ENCODE data around the gene PSMD2. TPM values are rescaled to one million over a fixed set of nuclear protein-coding genes. Genes with fewer than 3 reads are reported as not detected.

The PSMD2 gene
- total RNA-seq, 2 donors from 2014 or later, result 213 to 259 TPM

DNA sequence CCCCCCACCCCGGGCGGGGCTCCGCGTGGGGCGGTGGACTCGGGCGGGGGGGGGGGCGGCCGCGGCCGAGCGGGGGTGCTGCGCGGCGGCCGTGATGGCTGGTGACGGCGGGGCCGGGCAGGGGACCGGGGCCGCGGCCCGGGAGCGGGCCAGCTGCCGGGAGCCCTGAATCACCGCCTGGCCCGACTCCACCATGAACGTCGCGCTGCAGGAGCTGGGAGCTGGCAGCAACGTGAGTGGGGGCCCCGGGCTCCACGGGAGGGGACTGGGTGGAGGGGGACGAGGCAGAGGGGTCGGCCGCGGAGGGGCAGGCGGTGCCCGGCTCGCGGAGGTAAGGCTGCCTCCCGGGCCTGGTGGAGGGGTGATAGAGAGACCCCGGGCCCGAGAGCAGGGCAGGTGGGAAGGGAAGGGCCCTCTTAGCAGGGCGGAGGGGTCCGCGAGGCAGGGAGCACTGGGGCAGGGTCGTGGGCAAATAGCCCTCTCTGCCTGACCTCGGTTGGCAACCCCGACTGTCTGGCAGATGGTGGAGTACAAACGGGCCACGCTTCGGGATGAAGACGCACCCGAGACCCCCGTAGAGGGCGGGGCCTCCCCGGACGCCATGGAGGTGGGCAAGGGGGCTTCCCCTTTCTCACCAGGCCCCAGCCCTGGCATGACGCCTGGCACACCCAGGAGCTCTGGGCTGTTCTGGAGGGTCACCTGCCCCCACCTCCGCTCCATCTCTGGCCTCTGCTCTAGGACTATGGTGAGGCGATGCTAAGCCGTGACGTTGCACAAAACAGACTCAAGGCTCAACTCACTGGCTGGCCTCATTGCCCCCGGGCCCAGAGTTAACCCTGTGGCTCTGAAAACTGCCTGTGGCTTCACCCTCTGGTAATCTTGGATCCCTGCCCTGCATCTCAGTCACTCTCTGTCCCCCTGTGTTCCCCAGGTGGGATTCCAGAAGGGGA, 22.8 kb upstream of the PSMD2 start, which contains the start of gene ECE2:
TSS of gene ECE2 (plus strand) at position 62 of the 950 bp plus-strand sequence. CDS start at position 194, 132 bp downstream.
- Histone ChIP-seq H3K9me3 (no peaks in the 10 kb centered on the region), H3K4me3 (peak within 1 kb of the TSS; percentile 11 to 32), H3K27me3 (peaks cover 0 to 5% of the 10 kb centered on the region in 2 donors), H3K27ac (no peak within 1 kb of the TSS), H3K36me3 (no peaks in the 10 kb centered on the region), H3K4me1 (no peaks in the 10 kb centered on the region)
- TF ChIP-seq, protein P1, sequence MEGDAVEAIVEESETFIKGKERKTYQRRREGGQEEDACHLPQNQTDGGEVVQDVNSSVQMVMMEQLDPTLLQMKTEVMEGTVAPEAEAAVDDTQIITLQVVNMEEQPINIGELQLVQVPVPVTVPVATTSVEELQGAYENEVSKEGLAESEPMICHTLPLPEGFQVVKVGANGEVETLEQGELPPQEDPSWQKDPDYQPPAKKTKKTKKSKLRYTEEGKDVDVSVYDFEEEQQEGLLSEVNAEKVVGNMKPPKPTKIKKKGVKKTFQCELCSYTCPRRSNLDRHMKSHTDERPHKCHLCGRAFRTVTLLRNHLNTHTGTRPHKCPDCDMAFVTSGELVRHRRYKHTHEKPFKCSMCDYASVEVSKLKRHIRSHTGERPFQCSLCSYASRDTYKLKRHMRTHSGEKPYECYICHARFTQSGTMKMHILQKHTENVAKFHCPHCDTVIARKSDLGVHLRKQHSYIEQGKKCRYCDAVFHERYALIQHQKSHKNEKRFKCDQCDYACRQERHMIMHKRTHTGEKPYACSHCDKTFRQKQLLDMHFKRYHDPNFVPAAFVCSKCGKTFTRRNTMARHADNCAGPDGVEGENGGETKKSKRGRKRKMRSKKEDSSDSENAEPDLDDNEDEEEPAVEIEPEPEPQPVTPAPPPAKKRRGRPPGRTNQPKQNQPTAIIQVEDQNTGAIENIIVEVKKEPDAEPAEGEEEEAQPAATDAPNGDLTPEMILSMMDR (IDR thresholded peaks at IDR 0.05), result no peak
- DNase-seq (ENCODE audit: low spot score), result no peak

DNA sequence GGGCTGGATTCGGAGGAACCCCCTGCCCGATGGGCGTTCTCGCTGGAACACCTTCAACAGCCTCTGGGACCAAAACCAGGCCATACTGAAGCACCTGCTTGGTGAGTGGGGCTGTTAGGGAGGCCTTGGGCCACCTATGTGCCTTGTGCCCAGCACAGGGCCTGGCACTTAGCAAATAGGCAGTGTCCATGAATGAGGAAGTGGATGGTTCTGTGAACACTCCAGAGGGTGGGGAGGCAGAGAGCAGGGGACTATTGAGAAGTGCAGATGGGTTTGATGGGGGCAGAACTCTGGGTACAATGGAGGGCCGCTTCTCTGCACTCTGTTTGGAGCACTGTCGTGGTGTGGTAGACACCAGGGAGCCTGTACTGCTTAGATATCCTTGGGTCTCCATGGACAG, 21.7 kb upstream of the PSMD2 start:
- H3K27me3 ChIP-seq, result peaks cover 0 to 5% of the 10 kb centered on the region in 2 donors
- no peak for DNase-seq (ENCODE audit: low spot score)
- H3K27ac ChIP-seq, result no peak overlapping the region
- no peaks in the 10 kb centered on the region for H3K36me3 ChIP-seq
- no peak overlapping the region for H3K4me3 ChIP-seq
- H3K9me3 ChIP-seq, result no peaks in the 10 kb centered on the region
- no peaks in the 10 kb centered on the region for H3K4me1 ChIP-seq
- TF ChIP-seq, protein P1 (IDR thresholded peaks at IDR 0.05), result no peak

DNA sequence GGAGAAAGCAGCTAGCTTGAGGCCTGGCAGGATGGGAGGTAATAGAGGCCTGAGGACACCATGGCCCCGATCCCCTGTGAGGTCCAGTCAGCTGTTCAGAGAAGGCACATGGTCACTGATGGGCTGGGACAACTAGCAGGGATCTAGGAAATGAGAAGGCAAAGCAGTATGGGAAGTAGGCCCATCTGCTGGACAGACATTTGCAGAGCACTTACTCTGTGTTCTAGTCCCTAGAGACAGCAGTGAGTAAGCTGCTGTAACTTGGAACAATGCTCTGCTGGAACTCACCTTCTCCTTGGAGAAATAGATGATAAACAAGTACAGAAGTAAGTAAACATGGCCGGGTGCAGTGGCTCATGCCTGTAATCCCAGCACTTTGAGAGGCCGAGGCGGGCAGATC, 16.1 kb upstream of the PSMD2 start:
- Histone ChIP-seq H3K27ac (no peak overlapping the region), H3K36me3 (no peaks in the 10 kb centered on the region), H3K9me3 (no peaks in the 10 kb centered on the region), H3K4me1 (no peaks in the 10 kb centered on the region), H3K4me3 (no peak overlapping the region), H3K27me3 (no peaks in the 10 kb centered on the region)
- DNase-seq (ENCODE audit: low spot score), result no peak
- TF ChIP-seq, protein P1 (IDR thresholded peaks at IDR 0.05), result no peak

DNA sequence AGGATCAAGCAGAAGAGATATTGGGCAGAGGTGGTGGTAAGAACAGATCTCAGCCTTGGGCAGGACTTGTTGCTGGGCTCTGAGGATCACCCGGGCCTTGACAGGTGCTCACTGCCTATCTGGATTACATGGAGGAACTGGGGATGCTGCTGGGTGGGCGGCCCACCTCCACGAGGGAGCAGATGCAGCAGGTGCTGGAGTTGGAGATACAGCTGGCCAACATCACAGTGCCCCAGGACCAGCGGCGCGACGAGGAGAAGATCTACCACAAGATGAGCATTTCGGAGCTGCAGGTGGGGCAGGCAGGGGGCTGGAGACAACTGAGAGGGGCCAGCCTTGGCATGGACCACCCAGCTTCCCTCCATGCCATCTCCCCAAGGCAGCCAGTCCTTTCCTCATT, 15.4 kb upstream of the PSMD2 start:
- H3K4me1 ChIP-seq, result no peaks in the 10 kb centered on the region
- H3K4me3 ChIP-seq, result no peak overlapping the region
- no peak for DNase-seq (ENCODE audit: low spot score)
- no peaks in the 10 kb centered on the region for H3K9me3 ChIP-seq
- H3K36me3 ChIP-seq, result no peaks in the 10 kb centered on the region
- no peaks in the 10 kb centered on the region for H3K27me3 ChIP-seq
- H3K27ac ChIP-seq, result no peak overlapping the region
- TF ChIP-seq, protein P1 (IDR thresholded peaks at IDR 0.05), result no peak

DNA sequence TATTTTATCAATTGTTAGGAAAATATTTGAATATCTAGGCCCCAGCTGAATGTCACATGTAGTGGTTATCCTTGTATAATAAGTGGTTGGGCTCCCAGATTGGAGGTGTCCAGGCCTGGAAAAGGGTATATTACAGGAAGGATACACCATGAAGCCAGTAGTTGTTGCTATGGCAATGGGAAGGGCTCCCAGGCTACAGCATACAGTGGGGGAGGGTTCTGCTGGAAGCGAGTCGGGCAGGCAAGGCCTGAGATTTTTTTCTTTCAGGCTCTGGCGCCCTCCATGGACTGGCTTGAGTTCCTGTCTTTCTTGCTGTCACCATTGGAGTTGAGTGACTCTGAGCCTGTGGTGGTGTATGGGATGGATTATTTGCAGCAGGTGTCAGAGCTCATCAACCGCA, 14.3 kb upstream of the PSMD2 start:
- Histone ChIP-seq H3K36me3 (no peaks in the 10 kb centered on the region), H3K27ac (no peak overlapping the region), H3K4me3 (no peak overlapping the region), H3K27me3 (no peaks in the 10 kb centered on the region), H3K9me3 (no peaks in the 10 kb centered on the region), H3K4me1 (no peaks in the 10 kb centered on the region)
- TF ChIP-seq, protein P1 (IDR thresholded peaks at IDR 0.05), result peak in 1 of 2 donors; percentile 43
- DNase-seq (ENCODE audit: low spot score), result no peak
